K562 (cell line): ENCODE data around the gene CNFN. TPM values are rescaled to one million over a fixed set of nuclear protein-coding genes. Genes with fewer than 3 reads are reported as not detected.
A peak's percentile ranks its signal among the peaks of the same experiment; 100 is the strongest.

ENCODE experiments used
- ATAC-seq: fragments of 200-7000 bp; cut with Tn5 transposase; 3 replicates; pipeline ENCODE4 v1.9.1; 2020; ENCODE audit warnings: moderate library complexity
- BruUV-seq: library from RNA; stranded (reverse); fragments of 400-500 nt; replicated peaks from 2 replicates; lab custom pipeline; 2021; lab: Mats Ljungman, UMichigan
- CTCF ChIA-PET: fragments of 300-600 bp; formaldehyde crosslinking; extraction: SDS; loops from one replicate; lab custom pipeline; 2021; ENCODE audit warnings: low intra/inter-chr PET ratio; lab: Yijun Ruan, JAX
- POLR2A ChIA-PET: fragments of 300-600, 350-650 bp; sonication (Branson Sonifier 250); formaldehyde crosslinking; extraction: SDS; loops from one replicate; lab custom pipeline; 2021; ENCODE audit warnings: antibody characterized with exemption, inconsistent platforms; lab: Yijun Ruan, JAX
- DNase-seq, 4 experiments: peaks; one replicate each; pipeline versions ENCODE4 v3.0.0 to v3.0.0-alpha.2; 2011 to 2018; ENCODE audit warnings: low spot score in 3 of 4, mixed read lengths in 3 of 4; ENCODE audit errors: extremely low read depth in 1 of 4
- FAIRE-seq: peaks from 2 replicates; lab custom pipeline; 2011; peaks lifted over from hg19 to GRCh38; lab: Jason Lieb, UNC
- H2AFZ ChIP-seq: 2 replicates; pipeline ENCODE4 v1.6.0; 2011; ENCODE audit warnings: low read depth, low read length, control low read depth, inconsistent platforms
- H3K27ac ChIP-seq: fragments of 200-600 bp; 3 replicates; pipeline ENCODE4 v1.8.0; 2011; ENCODE audit warnings: low read depth, mild to moderate bottlenecking, control low read depth, inconsistent platforms, low read length, moderate library complexity, mixed read lengths; ENCODE audit errors: extremely low read depth
- H3K27me3 ChIP-seq, 2 experiments: fragments of 300-600 bp in 1 of 2; 2 replicates in 1 of 2; 3 replicates in 1 of 2; pipeline versions ENCODE4 v1.6.0 to v1.8.0; 2011; ENCODE audit warnings: inconsistent platforms in 2 of 2, low read length in 2 of 2, mild to moderate bottlenecking in 1 of 2, mixed read lengths in 1 of 2, moderate library complexity in 1 of 2; ENCODE audit not compliant: control insufficient read depth in 2 of 2, insufficient read depth in 2 of 2
- H3K36me3 ChIP-seq: fragments of 300-600 bp; 3 replicates; pipeline ENCODE4 v1.8.0; 2011; ENCODE audit warnings: mild to moderate bottlenecking, low read length, inconsistent platforms; ENCODE audit not compliant: control insufficient read depth, insufficient read depth
- H3K4me1 ChIP-seq, 2 experiments: fragments of 200-600 bp in 1 of 2; replicated peaks in 1 of 2; 2 replicates in 1 of 2; 3 replicates in 1 of 2; pipeline versions ENCODE4 v1.5.1 to v1.8.0; 2011; ENCODE audit warnings: inconsistent platforms in 2 of 2, low read length in 2 of 2, mild to moderate bottlenecking in 1 of 2, mixed read lengths in 1 of 2, moderate library complexity in 1 of 2; ENCODE audit not compliant: control insufficient read depth in 2 of 2, insufficient read depth in 2 of 2
- H3K4me2 ChIP-seq: 2 replicates; pipeline ENCODE4 v1.6.1; 2011; ENCODE audit warnings: low read length, control low read depth, inconsistent platforms, mixed read lengths; ENCODE audit not compliant: insufficient read depth
- H3K4me3 ChIP-seq: fragments of 200-600 bp; sonication (generic), shearing (Covaris generic); 2 replicates; pipeline ENCODE4 v1.5.1; 2016; ENCODE audit warnings: control low read depth, inconsistent platforms
- H3K79me2 ChIP-seq: fragments of 200-600 bp; 3 replicates; pipeline ENCODE4 v1.8.0; 2011; ENCODE audit warnings: low read length, inconsistent platforms; ENCODE audit not compliant: control insufficient read depth, insufficient read depth
- H3K9ac ChIP-seq, 2 experiments: 2 replicates each; pipeline versions ENCODE4 v1.6.0 to v1.6.1; 2011; ENCODE audit warnings: low read depth in 2 of 2, low read length in 2 of 2, control low read depth in 1 of 2, inconsistent platforms in 1 of 2, mild to moderate bottlenecking in 1 of 2, mixed read lengths in 1 of 2; ENCODE audit not compliant: insufficient read depth in 1 of 2
- H3K9me1 ChIP-seq: one replicate; pipeline ENCODE4 v1.6.0; 2011; ENCODE audit warnings: inconsistent platforms, mild to moderate bottlenecking, low read length, moderate library complexity; ENCODE audit not compliant: control insufficient read depth, insufficient read depth
- H3K9me3 ChIP-seq: replicated peaks from 2 replicates; pipeline ENCODE4 v1.5.1; 2011; ENCODE audit warnings: low read depth, low read length, inconsistent platforms; ENCODE audit not compliant: control insufficient read depth, insufficient read depth
- H4K20me1 ChIP-seq: replicated peaks from 2 replicates; pipeline ENCODE4 v1.6.1; 2011; ENCODE audit warnings: low read length, inconsistent platforms, mixed read lengths; ENCODE audit not compliant: control insufficient read depth, insufficient read depth
- WGBS: fragments of 100-300 bp; shearing (Covaris generic); methylation state at CpG from one replicate; pipeline ENCODE4 v1.1.6; 2016; ENCODE audit warnings: low coverage, mixed read lengths; ENCODE audit not compliant: insufficient coverage; ENCODE audit errors: missing lambda C conversion rate; 5-methylcytosine and 5-hydroxymethylcytosine counted together
- in situ Hi-C: fragments of 300-500 bp; cut with MboI; formaldehyde crosslinking; loops from 4 replicates; pipeline ENCODE4 v1.15.0; 2018; ENCODE audit warnings: inconsistent platforms, mixed read lengths
- intact Hi-C: fragments of 100-400 bp; cut with micrococcal nuclease; formaldehyde crosslinking; loops from 2 replicates; pipeline ENCODE4 v1.14.2; 2022
- polyA plus RNA-seq, 8 experiments: library from polyadenylated mRNA; depleted of rRNA in 4 of 8; stranded (reverse) in 5 of 8; unstranded in 3 of 8; fragments of >200 nt; fragmentation: Nextera tagmentation in 2 of 8; fragmentation: Illumina TruSeq in 1 of 8; extraction: Ambion mirVana in 2 of 8; extraction: Trizol in 1 of 8; gene quantifications; 2 replicates each; pipeline versions ENCODE4 v1.2.1 to v1.2.3, GENCODE V29; 2011 to 2014; ENCODE audit warnings: inconsistent platforms in 1 of 8, missing spikeins in 1 of 8
- total RNA-seq, 7 experiments: library from RNA; depleted of rRNA in 6 of 7; stranded (reverse); fragments of >200 nt in 6 of 7; fragmentation: Illumina TruSeq in 2 of 7; extraction: Trizol in 2 of 7; gene quantifications; 2 replicates each; pipeline versions ENCODE4 v1.2.1 to v1.2.3, GENCODE V29; 2011 to 2021; ENCODE audit warnings: low replicate concordance in 1 of 7
- TF ChIP-seq, protein P1 (sequence below): fragments of 450-650 bp; formaldehyde crosslinking; IDR thresholded peaks from 2 replicates; pipeline ENCODE4 v1.4.0; 2020; ENCODE audit warnings: mild to moderate bottlenecking, mixed read lengths
- TF ChIP-seq, protein P2 (sequence below): fragments of 250-450 bp; sonication (Bioruptor Pico); IDR thresholded peaks from 2 replicates; pipeline ENCODE4 v1.9.0; 2021; ENCODE audit warnings: mild to moderate bottlenecking, inconsistent platforms

CNFN gene
- total and polyA plus RNA-seq, 9 of the 15 experiments (the other 6 are each of a cell fraction or from before 2014, with no cell fraction given), result 0.18 to 0.52 (median 0.27) TPM; not detected in 5

DNA sequence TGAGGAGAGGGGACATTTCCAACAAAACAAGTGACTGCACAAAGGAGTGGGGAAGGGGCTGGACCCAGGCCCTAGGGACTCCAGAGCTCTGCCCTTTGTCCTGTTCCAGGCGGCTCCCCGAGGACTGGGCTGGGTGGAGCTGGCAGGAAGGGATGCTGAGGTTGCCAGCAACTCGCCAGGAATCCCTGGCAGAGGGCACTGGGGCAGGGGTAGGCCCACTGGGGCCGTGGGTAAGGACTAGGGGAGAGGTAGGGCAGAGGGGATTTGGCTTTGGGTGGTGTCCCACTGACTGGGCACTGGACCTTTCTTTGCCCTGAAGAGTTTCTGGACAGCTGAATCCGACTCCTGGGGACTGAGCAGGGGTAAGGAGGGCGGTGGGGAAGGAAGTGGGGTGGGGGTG lies 29.2 kb upstream of the CNFN start:
- DNase-seq (peak in 1 of 4 experiments; percentile 4), FAIRE-seq (no peak), ATAC-seq (no peak)
- H4K20me1 ChIP-seq, result no peaks in the 10 kb centered on the region
- BruUV-seq, result no TSS peak
- TF ChIP-seq, protein P1, sequence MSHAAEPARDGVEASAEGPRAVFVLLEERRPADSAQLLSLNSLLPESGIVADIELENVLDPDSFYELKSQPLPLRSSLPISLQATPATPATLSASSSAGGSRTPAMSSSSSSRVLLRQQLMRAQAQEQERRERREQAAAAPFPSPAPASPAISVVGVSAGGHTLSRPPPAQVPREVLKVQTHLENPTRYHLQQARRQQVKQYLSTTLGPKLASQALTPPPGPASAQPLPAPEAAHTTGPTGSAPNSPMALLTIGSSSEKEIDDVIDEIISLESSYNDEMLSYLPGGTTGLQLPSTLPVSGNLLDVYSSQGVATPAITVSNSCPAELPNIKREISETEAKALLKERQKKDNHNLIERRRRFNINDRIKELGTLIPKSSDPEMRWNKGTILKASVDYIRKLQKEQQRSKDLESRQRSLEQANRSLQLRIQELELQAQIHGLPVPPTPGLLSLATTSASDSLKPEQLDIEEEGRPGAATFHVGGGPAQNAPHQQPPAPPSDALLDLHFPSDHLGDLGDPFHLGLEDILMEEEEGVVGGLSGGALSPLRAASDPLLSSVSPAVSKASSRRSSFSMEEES (CRISPR knock-in tag), result no peak
- TF ChIP-seq, protein P2, sequence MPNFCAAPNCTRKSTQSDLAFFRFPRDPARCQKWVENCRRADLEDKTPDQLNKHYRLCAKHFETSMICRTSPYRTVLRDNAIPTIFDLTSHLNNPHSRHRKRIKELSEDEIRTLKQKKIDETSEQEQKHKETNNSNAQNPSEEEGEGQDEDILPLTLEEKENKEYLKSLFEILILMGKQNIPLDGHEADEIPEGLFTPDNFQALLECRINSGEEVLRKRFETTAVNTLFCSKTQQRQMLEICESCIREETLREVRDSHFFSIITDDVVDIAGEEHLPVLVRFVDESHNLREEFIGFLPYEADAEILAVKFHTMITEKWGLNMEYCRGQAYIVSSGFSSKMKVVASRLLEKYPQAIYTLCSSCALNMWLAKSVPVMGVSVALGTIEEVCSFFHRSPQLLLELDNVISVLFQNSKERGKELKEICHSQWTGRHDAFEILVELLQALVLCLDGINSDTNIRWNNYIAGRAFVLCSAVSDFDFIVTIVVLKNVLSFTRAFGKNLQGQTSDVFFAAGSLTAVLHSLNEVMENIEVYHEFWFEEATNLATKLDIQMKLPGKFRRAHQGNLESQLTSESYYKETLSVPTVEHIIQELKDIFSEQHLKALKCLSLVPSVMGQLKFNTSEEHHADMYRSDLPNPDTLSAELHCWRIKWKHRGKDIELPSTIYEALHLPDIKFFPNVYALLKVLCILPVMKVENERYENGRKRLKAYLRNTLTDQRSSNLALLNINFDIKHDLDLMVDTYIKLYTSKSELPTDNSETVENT, result no peak
- POLR2A ChIA-PET, result interaction anchor here (0.5 to 1.8 kb wide), 3 partner anchors 13 to 344 kb away, joined by 4 to 9 read pairs (median 4); no protein-coding TSS in a partner anchor
- WGBS, result 6% methylated on average over 5 of the region's 6 CpGs
- CTCF ChIA-PET, result interaction anchor here (0.6 to 1.3 kb wide), 4 partner anchors 14 to 311 kb away, joined by 3 to 6 read pairs (median 3); no protein-coding TSS in a partner anchor
- H3K4me1 ChIP-seq, result peaks cover 0 to 18% of the 10 kb centered on the region in 2 experiments; a peak in 1 of 5 replicates
- H2AFZ ChIP-seq, result no peak overlapping the region
- H3K9me1 ChIP-seq, result no peaks in the 10 kb centered on the region
- no peak overlapping the region; a peak in 1 of 4 replicates for H3K9ac ChIP-seq
- in situ Hi-C loops, result no loop called here
- no peak overlapping the region for H3K4me3 ChIP-seq
- no peaks in the 10 kb centered on the region for H3K79me2 ChIP-seq
- peaks cover 0 to 3% of the 10 kb centered on the region in 2 experiments; a peak in 2 of 5 replicates for H3K27me3 ChIP-seq
- no peak overlapping the region for H3K4me2 ChIP-seq
- H3K9me3 ChIP-seq, result no peaks in the 10 kb centered on the region
- no peak overlapping the region for H3K27ac ChIP-seq
- H3K36me3 ChIP-seq, result no peaks in the 10 kb centered on the region
- intact Hi-C loops, result no loop called here
